IMR-90 (cell line): ENCODE measurements around the gene ATP1A3. TPM values are rescaled to one million over a fixed set of nuclear protein-coding genes. Genes with fewer than 3 reads are reported as not detected.
A peak's percentile ranks its signal among the peaks of the same experiment; 100 is the strongest.

Experiments used
- ATAC-seq: fragments of 200-7000 bp; cut with Tn5 transposase; 2 replicates; pipeline ENCODE4 v1.9.1; 2020; ENCODE audit warnings: low read depth, mild to moderate bottlenecking, moderate library complexity
- BruUV-seq: library from RNA; stranded (reverse); fragments of 400-500 nt; replicated peaks from 2 replicates; lab custom pipeline; 2021; lab: Mats Ljungman, UMichigan
- CTCF ChIA-PET: fragments of 300-600 bp; formaldehyde crosslinking; extraction: SDS; loops from one replicate; lab custom pipeline; 2021; ENCODE audit warnings: antibody characterized with exemption; lab: Yijun Ruan, JAX
- POLR2A ChIA-PET: fragments of 300-600 bp; sonication (Branson Sonifier 250); formaldehyde crosslinking; loops from one replicate; lab custom pipeline; 2022; ENCODE audit warnings: antibody characterized with exemption; ENCODE audit not compliant: unreplicated experiment; lab: Charles Lee
- DNase-seq: peaks from one replicate; pipeline ENCODE4 v3.0.0; 2013
- H2AFZ ChIP-seq: replicated peaks from 2 replicates; pipeline ENCODE3; 2013; ENCODE audit warnings: low read length, mild to moderate bottlenecking; ENCODE audit not compliant: poor library complexity
- H2AK5ac ChIP-seq: 2 replicates; pipeline ENCODE4 v1.6.1; 2013; ENCODE audit warnings: low read depth, low read length, inconsistent platforms
- H2AK9ac ChIP-seq: replicated peaks from 2 replicates; pipeline ENCODE3; 2013; ENCODE audit warnings: mild to moderate bottlenecking, low read depth, low read length, moderate library complexity; ENCODE audit not compliant: poor library complexity
- H2BK120ac ChIP-seq: 2 replicates; pipeline ENCODE4 v1.6.1; 2013; ENCODE audit warnings: low read depth, low read length, inconsistent platforms
- H2BK15ac ChIP-seq: 3 replicates; pipeline ENCODE4 v1.6.1; 2013; ENCODE audit warnings: low read depth, low read length, inconsistent platforms
- H2BK20ac ChIP-seq: 2 replicates; pipeline ENCODE4 v1.6.1; 2013; ENCODE audit warnings: low read depth, mild to moderate bottlenecking, inconsistent platforms, low read length, moderate library complexity
- H2BK5ac ChIP-seq: 2 replicates; pipeline ENCODE4 v1.6.1; 2013; ENCODE audit warnings: mild to moderate bottlenecking, low read depth, low read length, inconsistent platforms; ENCODE audit not compliant: poor library complexity, severe bottlenecking
- H3K14ac ChIP-seq: replicated peaks from 2 replicates; pipeline ENCODE4 v1.6.1; 2013; ENCODE audit warnings: low read depth, low read length, inconsistent platforms
- H3K18ac ChIP-seq: 2 replicates; pipeline ENCODE4 v1.6.1; 2013; ENCODE audit warnings: low read depth, low read length, control low read depth
- H3K23ac ChIP-seq: 2 replicates; pipeline ENCODE4 v1.6.1; 2013; ENCODE audit warnings: low read depth, low read length, inconsistent platforms
- H3K27ac ChIP-seq: 2 replicates; pipeline ENCODE4 v1.5.1; 2013; ENCODE audit warnings: mild to moderate bottlenecking, control low read depth, low read length; ENCODE audit not compliant: insufficient read depth
- H3K27me3 ChIP-seq: 2 replicates; pipeline ENCODE4 v1.6.1; 2013; ENCODE audit warnings: low read length; ENCODE audit not compliant: control insufficient read depth, insufficient read depth
- H3K36me3 ChIP-seq: 2 replicates; pipeline ENCODE4 v1.6.1; 2013; ENCODE audit warnings: low read length, mixed read lengths; ENCODE audit not compliant: control insufficient read depth, insufficient read depth
- H3K4ac ChIP-seq: 2 replicates; pipeline ENCODE4 v1.6.1; 2013; ENCODE audit warnings: low read depth, low read length, inconsistent platforms
- H3K4me1 ChIP-seq: 2 replicates; pipeline ENCODE4 v1.6.1; 2013; ENCODE audit warnings: low read length, mixed read lengths; ENCODE audit not compliant: control insufficient read depth, insufficient read depth
- H3K4me2 ChIP-seq: 2 replicates; pipeline ENCODE4 v1.6.1; 2013; ENCODE audit warnings: low read depth, mild to moderate bottlenecking, control low read depth, low read length, moderate library complexity
- H3K4me3 ChIP-seq: 2 replicates; pipeline ENCODE4 v1.5.1; 2013; ENCODE audit warnings: low read depth, mild to moderate bottlenecking, control low read depth, low read length, moderate library complexity; ENCODE audit not compliant: insufficient read depth
- H3K56ac ChIP-seq: 2 replicates; pipeline ENCODE4 v1.6.1; 2013; ENCODE audit warnings: low read length, inconsistent platforms; ENCODE audit not compliant: insufficient read depth; ENCODE audit errors: extremely low read depth
- H3K79me1 ChIP-seq, 2 experiments: 2 replicates each; pipeline ENCODE4 v1.6.1; 2013; ENCODE audit warnings: low read length in 2 of 2, inconsistent platforms in 1 of 2, low read depth in 1 of 2
- H3K9ac ChIP-seq: 2 replicates; pipeline ENCODE4 v1.6.1; 2013; ENCODE audit warnings: low read depth, low read length, control low read depth
- H3K9me1 ChIP-seq: 2 replicates; pipeline ENCODE4 v1.6.1; 2013; ENCODE audit warnings: low read length, inconsistent platforms; ENCODE audit not compliant: insufficient read depth
- H3K9me3 ChIP-seq: 2 replicates; pipeline ENCODE4 v1.6.1; 2013; ENCODE audit warnings: low read length; ENCODE audit not compliant: control insufficient read depth, insufficient read depth
- H4K20me1 ChIP-seq: 2 replicates; pipeline ENCODE4 v1.6.1; 2013; ENCODE audit warnings: low read length, inconsistent platforms; ENCODE audit not compliant: insufficient read depth
- H4K5ac ChIP-seq: 2 replicates; pipeline ENCODE4 v1.6.1; 2013; ENCODE audit warnings: mild to moderate bottlenecking, low read depth, low read length, control low read depth
- H4K8ac ChIP-seq, 2 experiments: 2 replicates each; pipeline ENCODE4 v1.6.1; 2013; ENCODE audit warnings: low read depth in 2 of 2, low read length in 2 of 2, control low read depth in 1 of 2, inconsistent platforms in 1 of 2
- H4K91ac ChIP-seq: 2 replicates; pipeline ENCODE4 v1.6.1; 2013; ENCODE audit warnings: low read depth, low read length, inconsistent platforms; ENCODE audit not compliant: insufficient read depth
- BHLHE40 ChIP-seq: fragments of 150-350 bp; IDR thresholded peaks from 2 replicates; pipeline ENCODE4 v1.6.1; 2016; ENCODE audit warnings: mild to moderate bottlenecking, low read depth, low read length
- CEBPB ChIP-seq: IDR thresholded peaks from 2 replicates; pipeline ENCODE4 v1.6.1; 2012; ENCODE audit warnings: low read depth, low read length, improper control_type of control experiment
- ELK1 ChIP-seq: fragments of 150-350 bp; IDR thresholded peaks from 2 replicates; pipeline ENCODE4 v1.6.1; 2016; ENCODE audit warnings: low read depth, mild to moderate bottlenecking, low read length, moderate library complexity, borderline replicate concordance
- FOS ChIP-seq: fragments of 150-350 bp; IDR thresholded peaks from 2 replicates; pipeline ENCODE4 v1.6.1; 2016; ENCODE audit warnings: low read depth, low read length
- MAFK ChIP-seq: IDR thresholded peaks from 2 replicates; pipeline ENCODE4 v1.6.1; 2012; ENCODE audit warnings: low read depth, low read length, improper control_type of control experiment
- MAZ ChIP-seq: IDR thresholded peaks from 2 replicates; pipeline ENCODE4 v1.6.1; 2012; ENCODE audit warnings: low read depth, mild to moderate bottlenecking, low read length, improper control_type of control experiment, moderate library complexity, borderline replicate concordance
- NFE2L2 ChIP-seq: fragments of 150-350 bp; IDR thresholded peaks from 2 replicates; pipeline ENCODE4 v1.6.1; 2016; ENCODE audit warnings: low read depth, mild to moderate bottlenecking, low read length
- POLR2A ChIP-seq: IDR thresholded peaks from 2 replicates; pipeline ENCODE4 v1.6.1; 2012; ENCODE audit warnings: mild to moderate bottlenecking, low read depth, low read length
- RAD21 ChIP-seq: IDR thresholded peaks from 2 replicates; pipeline ENCODE4 v1.6.1; 2012; ENCODE audit warnings: low read length, improper control_type of control experiment
- RCOR1 ChIP-seq: IDR thresholded peaks from 2 replicates; pipeline ENCODE4 v1.6.1; 2012; ENCODE audit warnings: mild to moderate bottlenecking, low read length, improper control_type of control experiment; ENCODE audit not compliant: insufficient replicate concordance
- RFX5 ChIP-seq: IDR thresholded peaks from 2 replicates; pipeline ENCODE4 v1.8.0; 2012; ENCODE audit warnings: low read depth, mild to moderate bottlenecking, low read length, moderate library complexity
- SMC3 ChIP-seq: fragments of 150-350 bp; IDR thresholded peaks from 2 replicates; pipeline ENCODE4 v1.6.1; 2016; ENCODE audit warnings: low read depth, mild to moderate bottlenecking, antibody characterized with exemption, low read length, moderate library complexity
- WGBS, 2 experiments: methylation state at CpG; one replicate each; pipeline versions ENCODE4 v1.1.5 to v1.1.7; 2013; ENCODE audit warnings: missing lambda C conversion rate in 2 of 2; ENCODE audit not compliant: insufficient read length in 1 of 2; ENCODE audit errors: extremely low coverage in 2 of 2; 5-methylcytosine and 5-hydroxymethylcytosine counted together
- dilution Hi-C: fragments of 300-500 bp; cut with HindIII; formaldehyde crosslinking; loops from one replicate; pipeline ENCODE4 v1.14.3; 2018; ENCODE audit warnings: low sequenced_read_pairs; ENCODE audit not compliant: unreplicated experiment
- in situ Hi-C: fragments of 300-500 bp; cut with MboI; formaldehyde crosslinking; loops from 3 replicates; pipeline ENCODE4 v1.14.3; 2019; ENCODE audit warnings: low sequenced_read_pairs, inconsistent platforms, mixed read lengths
- intact Hi-C: fragments of 100-400 bp; cut with micrococcal nuclease; formaldehyde crosslinking; loops from 2 replicates; pipeline ENCODE4 v1.10.0; 2022
- polyA plus RNA-seq, 3 experiments: library from polyadenylated mRNA; depleted of rRNA; stranded (reverse); fragments of >200 nt; gene quantifications; 2 replicates each; pipeline ENCODE4 v1.2.3, GENCODE V29; 2012; ENCODE audit warnings: low replicate concordance in 1 of 3
- total RNA-seq: library from RNA; depleted of rRNA; stranded (reverse); fragments of >200 nt; gene quantifications from 2 replicates; pipeline ENCODE4 v1.2.3, GENCODE V29; 2012
- TF ChIP-seq, protein P1 (sequence below): fragments of 150-350 bp; IDR thresholded peaks from 2 replicates; pipeline ENCODE4 v1.6.1; 2017; ENCODE audit warnings: mild to moderate bottlenecking, antibody characterized with exemption, low read length, low read depth
- TF ChIP-seq, protein P2 (sequence below): conservative IDR thresholded peaks from 2 replicates; pipeline ENCODE4 v1.5.1; 2012; ENCODE audit warnings: mild to moderate bottlenecking, low read depth, low read length, improper control_type of control experiment

ATP1A3 gene
- total and polyA plus RNA-seq, 2 of the 4 experiments (the other 2 are of a cell fraction): under 0.01 to 0.12 TPM

GRCh38 chr19:41994994-41995958 lies 1.2 kb upstream of the ATP1A3 start:
- Histone ChIP-seq H3K27me3 (peaks cover 74% of the 10 kb centered on the region), H3K56ac (no peak overlapping the region), H2AK9ac (no peak overlapping the region), H2BK15ac (no peak overlapping the region), H2AK5ac (no peak overlapping the region), H3K79me1 (no peaks in the 10 kb centered on the region), H3K14ac (no peak overlapping the region), H3K9me1 (peaks cover 8% of the 10 kb centered on the region; the same call in 1 of the 2 replicates), H3K36me3 (no peaks in the 10 kb centered on the region), H4K5ac (no peak overlapping the region), H2BK5ac (no peak overlapping the region), H4K8ac (no peak overlapping the region), H3K4me1 (no peaks in the 10 kb centered on the region), H2BK20ac (no peak overlapping the region), H4K91ac (no peak overlapping the region), H3K4me3 (no peak overlapping the region), H3K18ac (no peak overlapping the region), H2AFZ (peak overlapping the region; percentile 43), H3K23ac (no peak overlapping the region), H4K20me1 (peaks cover 3% of the 10 kb centered on the region; the same call in 1 of the 2 replicates), H3K9me3 (no peaks in the 10 kb centered on the region), H3K27ac (no peak overlapping the region), H2BK120ac (no peak overlapping the region), H3K4ac (no peak overlapping the region), H3K9ac (no peak overlapping the region), H3K4me2 (no peak overlapping the region)
- DNase-seq: no peak
- BruUV-seq: no TSS peak
- WGBS, 2 experiments: 73 to 100% methylated on average over 2 to 13 of the region's 19 CpGs
- ChIA-PET CTCF (no interaction called here), POLR2A (no interaction called here)
- no peak for TF ChIP-seq BHLHE40
- TF ChIP-seq RCOR1: no peak
- TF ChIP-seq RAD21: no peak
- TF ChIP-seq RFX5: no peak
- no peak for TF ChIP-seq MAFK
- no peak for TF ChIP-seq ELK1
- TF ChIP-seq POLR2A: no peak
- TF ChIP-seq, protein P1, sequence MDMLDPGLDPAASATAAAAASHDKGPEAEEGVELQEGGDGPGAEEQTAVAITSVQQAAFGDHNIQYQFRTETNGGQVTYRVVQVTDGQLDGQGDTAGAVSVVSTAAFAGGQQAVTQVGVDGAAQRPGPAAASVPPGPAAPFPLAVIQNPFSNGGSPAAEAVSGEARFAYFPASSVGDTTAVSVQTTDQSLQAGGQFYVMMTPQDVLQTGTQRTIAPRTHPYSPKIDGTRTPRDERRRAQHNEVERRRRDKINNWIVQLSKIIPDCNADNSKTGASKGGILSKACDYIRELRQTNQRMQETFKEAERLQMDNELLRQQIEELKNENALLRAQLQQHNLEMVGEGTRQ: no peak
- no peak for TF ChIP-seq NFE2L2
- no peak for TF ChIP-seq MAZ
- TF ChIP-seq, protein P2, sequence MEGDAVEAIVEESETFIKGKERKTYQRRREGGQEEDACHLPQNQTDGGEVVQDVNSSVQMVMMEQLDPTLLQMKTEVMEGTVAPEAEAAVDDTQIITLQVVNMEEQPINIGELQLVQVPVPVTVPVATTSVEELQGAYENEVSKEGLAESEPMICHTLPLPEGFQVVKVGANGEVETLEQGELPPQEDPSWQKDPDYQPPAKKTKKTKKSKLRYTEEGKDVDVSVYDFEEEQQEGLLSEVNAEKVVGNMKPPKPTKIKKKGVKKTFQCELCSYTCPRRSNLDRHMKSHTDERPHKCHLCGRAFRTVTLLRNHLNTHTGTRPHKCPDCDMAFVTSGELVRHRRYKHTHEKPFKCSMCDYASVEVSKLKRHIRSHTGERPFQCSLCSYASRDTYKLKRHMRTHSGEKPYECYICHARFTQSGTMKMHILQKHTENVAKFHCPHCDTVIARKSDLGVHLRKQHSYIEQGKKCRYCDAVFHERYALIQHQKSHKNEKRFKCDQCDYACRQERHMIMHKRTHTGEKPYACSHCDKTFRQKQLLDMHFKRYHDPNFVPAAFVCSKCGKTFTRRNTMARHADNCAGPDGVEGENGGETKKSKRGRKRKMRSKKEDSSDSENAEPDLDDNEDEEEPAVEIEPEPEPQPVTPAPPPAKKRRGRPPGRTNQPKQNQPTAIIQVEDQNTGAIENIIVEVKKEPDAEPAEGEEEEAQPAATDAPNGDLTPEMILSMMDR: no peak
- TF ChIP-seq SMC3: no peak
- TF ChIP-seq FOS: no peak
- TF ChIP-seq CEBPB: no peak
- in situ Hi-C loops (no loop called here), dilution Hi-C loops (no loop called here), intact Hi-C loops (no loop called here)
- no peak for ATAC-seq
